Measurements from ENCODE around the gene PPP1R14C.
"Not testable (repeated sequence)": the region's sequence is repeated elsewhere in the genome, so short reads cannot be mapped to it uniquely, and the experiment has no call there.

PPP1R14C gene

GRCh38 chr6:150176659-150177058 is 33.8 kb downstream of the PPP1R14C start:
- Mint-ChIP-seq H3K4me3 (no peak overlapping the region), H3K4me1 (no peaks in the 10 kb centered on the region), H3K27me3 (peaks cover 2% of the 10 kb centered on the region), H3K36me3 (no peaks in the 10 kb centered on the region), H3K9me3 (no peaks in the 10 kb centered on the region), H3K27ac (no peak overlapping the region)

GRCh38 chr6:150177259-150177951 is 34.6 kb downstream of the PPP1R14C start:
- no peaks in the 10 kb centered on the region for H3K4me1 Mint-ChIP-seq
- H3K4me3 Mint-ChIP-seq, result no peak overlapping the region
- H3K27me3 Mint-ChIP-seq, result peaks cover 2% of the 10 kb centered on the region
- no peak overlapping the region for H3K27ac Mint-ChIP-seq
- H3K9me3 Mint-ChIP-seq, result no peaks in the 10 kb centered on the region
- no peaks in the 10 kb centered on the region for H3K36me3 Mint-ChIP-seq

- peaks cover 2% of the 10 kb centered on the region for H3K27me3 Mint-ChIP-seq
- no peaks in the 10 kb centered on the region for H3K4me1 Mint-ChIP-seq
- H3K36me3 Mint-ChIP-seq, result no peaks in the 10 kb centered on the region
- no peaks in the 10 kb centered on the region for H3K9me3 Mint-ChIP-seq
- no peak overlapping the region for H3K4me3 Mint-ChIP-seq
- H3K27ac Mint-ChIP-seq, result no peak overlapping the region
These were observed 35.2 kb downstream of the PPP1R14C start for GRCh38 chr6:150177952-150178520.

- Mint-ChIP-seq H3K36me3 (no peaks in the 10 kb centered on the region), H3K27me3 (peaks cover 2% of the 10 kb centered on the region), H3K27ac (no peak overlapping the region), H3K4me1 (no peaks in the 10 kb centered on the region), H3K4me3 (no peak overlapping the region), H3K9me3 (no peaks in the 10 kb centered on the region)
These were observed 36.2 kb downstream of the PPP1R14C start for GRCh38 chr6:150179030-150179429.

GRCh38 chr6:150179907-150180424 is 37.1 kb downstream of the PPP1R14C start:
- not testable (repeated sequence) for H3K4me1 Mint-ChIP-seq, H3K4me3 Mint-ChIP-seq, H3K27me3 Mint-ChIP-seq, H3K27ac Mint-ChIP-seq, H3K9me3 Mint-ChIP-seq, H3K36me3 Mint-ChIP-seq

GRCh38 chr6:150180517-150180916 is 37.7 kb downstream of the PPP1R14C start:
- H3K27ac Mint-ChIP-seq, result no peak overlapping the region
- H3K9me3 Mint-ChIP-seq, result no peaks in the 10 kb centered on the region
- H3K36me3 Mint-ChIP-seq, result no peaks in the 10 kb centered on the region
- no peak overlapping the region for H3K4me3 Mint-ChIP-seq
- no peaks in the 10 kb centered on the region for H3K4me1 Mint-ChIP-seq
- H3K27me3 Mint-ChIP-seq, result peaks cover 3% of the 10 kb centered on the region

GRCh38 chr6:150182460-150183078 is 39.7 kb downstream of the PPP1R14C start:
- Mint-ChIP-seq H3K4me1 (no peaks in the 10 kb centered on the region), H3K4me3 (no peak overlapping the region), H3K27ac (no peak overlapping the region), H3K9me3 (no peaks in the 10 kb centered on the region), H3K36me3 (no peaks in the 10 kb centered on the region), H3K27me3 (peaks cover 1% of the 10 kb centered on the region)

GRCh38 chr6:150183105-150183504 is 40.3 kb downstream of the PPP1R14C start:
- Mint-ChIP-seq H3K4me3 (no peak overlapping the region), H3K4me1 (no peaks in the 10 kb centered on the region), H3K27ac (no peak overlapping the region), H3K9me3 (no peaks in the 10 kb centered on the region), H3K27me3 (peaks cover 2% of the 10 kb centered on the region), H3K36me3 (no peaks in the 10 kb centered on the region)

- Mint-ChIP-seq H3K9me3 (no peaks in the 10 kb centered on the region), H3K27ac (no peak overlapping the region), H3K36me3 (no peaks in the 10 kb centered on the region), H3K27me3 (peaks cover 3% of the 10 kb centered on the region), H3K4me1 (no peaks in the 10 kb centered on the region), H3K4me3 (no peak overlapping the region)
These were observed 41.1 kb downstream of the PPP1R14C start for GRCh38 chr6:150183966-150184365.

GRCh38 chr6:150184850-150185731 is 42.2 kb downstream of the PPP1R14C start:
- Mint-ChIP-seq H3K27ac (no peak overlapping the region), H3K27me3 (peaks cover 8% of the 10 kb centered on the region), H3K4me3 (no peak overlapping the region), H3K4me1 (no peaks in the 10 kb centered on the region), H3K9me3 (no peaks in the 10 kb centered on the region), H3K36me3 (no peaks in the 10 kb centered on the region)

GRCh38 chr6:150185732-150186117 is 42.9 kb downstream of the PPP1R14C start:
- Mint-ChIP-seq H3K4me1 (no peaks in the 10 kb centered on the region), H3K36me3 (no peaks in the 10 kb centered on the region), H3K4me3 (no peak overlapping the region), H3K27ac (no peak overlapping the region), H3K9me3 (no peaks in the 10 kb centered on the region), H3K27me3 (peaks cover 11% of the 10 kb centered on the region)

GRCh38 chr6:150186129-150186898 is 43.5 kb downstream of the PPP1R14C start:
- H3K4me1 Mint-ChIP-seq, result no peaks in the 10 kb centered on the region

GRCh38 chr6:150187433-150187832 is 44.6 kb downstream of the PPP1R14C start:
- not testable (repeated sequence) for H3K4me3 Mint-ChIP-seq

More at GRCh38 chr6:150186129-150186898, 43.5 kb downstream of the PPP1R14C start:
- Mint-ChIP-seq H3K36me3 (no peaks in the 10 kb centered on the region), H3K9me3 (no peaks in the 10 kb centered on the region), H3K27me3 (peaks cover 16% of the 10 kb centered on the region), H3K27ac (no peak overlapping the region), H3K4me3 (no peak overlapping the region)

GRCh38 chr6:150189122-150189521 is 46.3 kb downstream of the PPP1R14C start:
- Mint-ChIP-seq H3K27me3 (peaks cover 22% of the 10 kb centered on the region), H3K4me3 (no peak overlapping the region), H3K4me1 (no peaks in the 10 kb centered on the region), H3K27ac (no peak overlapping the region), H3K36me3 (no peaks in the 10 kb centered on the region), H3K9me3 (no peaks in the 10 kb centered on the region)

More at GRCh38 chr6:150187433-150187832, 44.6 kb downstream of the PPP1R14C start:
- H3K4me1 Mint-ChIP-seq, H3K27ac Mint-ChIP-seq, H3K36me3 Mint-ChIP-seq, H3K9me3 Mint-ChIP-seq: not testable (repeated sequence)
- H3K27me3 Mint-ChIP-seq, result peaks cover 18% of the 10 kb centered on the region

- Mint-ChIP-seq H3K9me3 (no peaks in the 10 kb centered on the region), H3K27me3 (peaks cover 22% of the 10 kb centered on the region), H3K4me3 (no peak overlapping the region), H3K36me3 (no peaks in the 10 kb centered on the region), H3K27ac (no peak overlapping the region), H3K4me1 (no peaks in the 10 kb centered on the region)
These were observed 49.0 kb downstream of the PPP1R14C start for GRCh38 chr6:150191809-150192208.
